Measurements from ENCODE around the gene NDP.

Gene NDP

GRCh38 chrX:44017676-44018075 is 44.5 kb upstream of the NDP start:
- ChIA-PET CTCF (no interaction called here), POLR2A (no interaction called here)
- no peak overlapping the region for H3K4me3 ChIP-seq (ENCODE audit: low read depth, low read length)
- no peak overlapping the region for H3K27ac ChIP-seq (ENCODE audit: extremely low read depth, low read depth, low read length)
- no peaks in the 10 kb centered on the region for H3K9me3 ChIP-seq (ENCODE audit: control insufficient read depth, insufficient read depth, low read depth, low read length)
- H3K36me3 ChIP-seq (ENCODE audit: control insufficient read depth in 2 of 2, insufficient read depth in 1 of 2, low read length in 2 of 2): no peaks in the 10 kb centered on the region
- no peak for TF ChIP-seq ZNF16 (tag by site-specific recombination; IDR thresholded peaks at IDR 0.05; ENCODE audit: low read depth)
- TF ChIP-seq ZNF776 (tag by site-specific recombination; IDR thresholded peaks at IDR 0.05; ENCODE audit: borderline replicate concordance): no peak
- no peak for TF ChIP-seq ZFP69B (tag by site-specific recombination; IDR thresholded peaks at IDR 0.05)
- no peak for TF ChIP-seq ZNF585B (tag by site-specific recombination; IDR thresholded peaks at IDR 0.05)
- TF ChIP-seq ZSCAN30 (tag by site-specific recombination; IDR thresholded peaks at IDR 0.05): no peak
- no peak for TF ChIP-seq ZNF274 (IDR thresholded peaks at IDR 0.05; ENCODE audit: low read length)
- TF ChIP-seq ZNF274 (tag by site-specific recombination; IDR thresholded peaks at IDR 0.05; ENCODE audit: borderline replicate concordance): no peak
- TF ChIP-seq PATZ1 (tag by site-specific recombination; IDR thresholded peaks at IDR 0.05): no peak
- no peak for TF ChIP-seq ZNF658 (tag by site-specific recombination; IDR thresholded peaks at IDR 0.05)
- H3K4me1 ChIP-seq (ENCODE audit: control insufficient read depth, insufficient read depth, low read length): no peaks in the 10 kb centered on the region

- Histone ChIP-seq H3K9me3 (ENCODE audit: control insufficient read depth, insufficient read depth, low read depth, low read length) (no peaks in the 10 kb centered on the region), H3K36me3 (ENCODE audit: control insufficient read depth in 2 of 2, insufficient read depth in 1 of 2, low read length in 2 of 2) (no peaks in the 10 kb centered on the region), H3K4me3 (ENCODE audit: low read depth, low read length) (no peak overlapping the region), H3K4me1 (ENCODE audit: control insufficient read depth, insufficient read depth, low read length) (no peaks in the 10 kb centered on the region), H3K27ac (ENCODE audit: extremely low read depth, low read depth, low read length) (no peak overlapping the region)
- CTCF ChIA-PET: no interaction called here
- TF ChIP-seq ZBTB21 (tag by site-specific recombination; IDR thresholded peaks at IDR 0.05) (no peak), REPIN1 (tag by site-specific recombination; IDR thresholded peaks at IDR 0.05; ENCODE audit: low read depth) (no peak), MZF1 (tag by site-specific recombination; IDR thresholded peaks at IDR 0.05; ENCODE audit: borderline replicate concordance) (no peak), ZFP41 (tag by site-specific recombination; IDR thresholded peaks at IDR 0.05; ENCODE audit: borderline replicate concordance) (no peak), GFI1B (tag by site-specific recombination; IDR thresholded peaks at IDR 0.05) (no peak), ZNF704 (tag by site-specific recombination; IDR thresholded peaks at IDR 0.05) (no peak), ATF2 (tag by site-specific recombination; IDR thresholded peaks at IDR 0.05; ENCODE audit: low read depth) (no peak), ZNF785 (tag by site-specific recombination; IDR thresholded peaks at IDR 0.05) (no peak), ZNF391 (tag by site-specific recombination; IDR thresholded peaks at IDR 0.05; ENCODE audit: borderline replicate concordance, low read depth) (no peak), ZNF211 (tag by site-specific recombination; IDR thresholded peaks at IDR 0.05; ENCODE audit: low read depth) (no peak), ZNF140 (tag by site-specific recombination; IDR thresholded peaks at IDR 0.05) (no peak), ZNF426 (tag by site-specific recombination; IDR thresholded peaks at IDR 0.05) (no peak), ZBTB48 (tag by site-specific recombination; IDR thresholded peaks at IDR 0.05) (no peak), PRDM6 (tag by site-specific recombination; IDR thresholded peaks at IDR 0.05) (no peak), ZFP3 (tag by site-specific recombination; IDR thresholded peaks at IDR 0.05; ENCODE audit: low read depth) (no peak), ZBTB26 (tag by site-specific recombination; optimal IDR thresholded peaks at IDR 0.05) (no peak), OVOL3 (tag by site-specific recombination; IDR thresholded peaks at IDR 0.05) (no peak), ZNF488 (tag by site-specific recombination; IDR thresholded peaks at IDR 0.05) (no peak), ZNF324 (tag by site-specific recombination; IDR thresholded peaks at IDR 0.05) (no peak), ZNF571 (tag by site-specific recombination; IDR thresholded peaks at IDR 0.05) (no peak)
- POLR2A ChIA-PET: no interaction called here
These were observed 43.7 kb upstream of the NDP start for GRCh38 chrX:44016906-44017305.
